Prostate gland (tissue), 2 donors: ENCODE data around the gene LYPD5. TPM values are rescaled to one million over a fixed set of nuclear protein-coding genes. Genes with fewer than 3 reads are reported as not detected.
A peak's percentile ranks its signal among the peaks of the same experiment; 100 is the strongest.

ENCODE experiments used
- DNase-seq: peaks from one replicate; pipeline ENCODE4 v3.0.0-alpha.2; 2019; ENCODE audit warnings: low spot score
- H3K27ac ChIP-seq, 2 donors: fragments of 200-600 bp; sonication (generic); 2 replicates each; pipeline ENCODE4 v1.5.1; 2017 to 2019
- H3K27me3 ChIP-seq: fragments of 200-600 bp; sonication (generic); replicated peaks from 2 replicates; pipeline ENCODE4 v1.5.1; 2019; ENCODE audit not compliant: insufficient read depth
- H3K36me3 ChIP-seq, 2 donors: fragments of 200-600 bp; sonication (generic); 1 replicate in 1 of 2; 2 replicates in 1 of 2; pipeline versions ENCODE4 v1.5.1 to v1.8.1; 2017 to 2019
- H3K4me1 ChIP-seq: fragments of 200-600 bp; sonication (generic); replicated peaks from 2 replicates; pipeline ENCODE4 v1.5.1; 2019
- H3K4me3 ChIP-seq, 2 donors: fragments of 200-600 bp; sonication (generic); 2 replicates each; pipeline ENCODE4 v1.5.1; 2017 to 2019
- H3K9me3 ChIP-seq: fragments of 200-600 bp; sonication (generic); 2 replicates; pipeline ENCODE4 v1.5.1; 2017
- POLR2A ChIP-seq: fragments of 450-650 bp; IDR thresholded peaks from one replicate; pipeline ENCODE4 v1.6.1; 2016; ENCODE audit warnings: antibody characterized with exemption, mild to moderate bottlenecking
- POLR2AphosphoS5 ChIP-seq: sonication (generic); formaldehyde crosslinking; IDR thresholded peaks from one replicate; pipeline ENCODE4 v1.6.1; 2017; ENCODE audit warnings: antibody characterized with exemption
- WGBS: methylation state at CpG from one replicate; pipeline ENCODE4 v1.1.5; 2018; 5-methylcytosine and 5-hydroxymethylcytosine counted together
- intact Hi-C: fragments of 100-400 bp; cut with DNase I; formaldehyde crosslinking; loops from one replicate; pipeline ENCODE4 v1.14.2; 2022
- total RNA-seq, 2 donors: library from RNA; depleted of rRNA; stranded (reverse); fragments of >200 nt; gene quantifications; one replicate each; pipeline ENCODE4 v1.1.0, GENCODE V29; 2016
- TF ChIP-seq, protein P1 (sequence below), 4 experiments: fragments of 200-600 bp in 2 of 4; fragments of 450-650 bp in 2 of 4; sonication (generic) in 2 of 4; IDR thresholded peaks; 1 replicate in 3 of 4; 2 replicates in 1 of 4; pipeline ENCODE4 v1.5.1; 2016 to 2019; ENCODE audit warnings: antibody characterized with exemption in 4 of 4, mild to moderate bottlenecking in 2 of 4, moderate library complexity in 2 of 4

Gene LYPD5
- total RNA-seq, 2 donors from 2014 or later: 2.7 to 6.2 TPM

DNA sequence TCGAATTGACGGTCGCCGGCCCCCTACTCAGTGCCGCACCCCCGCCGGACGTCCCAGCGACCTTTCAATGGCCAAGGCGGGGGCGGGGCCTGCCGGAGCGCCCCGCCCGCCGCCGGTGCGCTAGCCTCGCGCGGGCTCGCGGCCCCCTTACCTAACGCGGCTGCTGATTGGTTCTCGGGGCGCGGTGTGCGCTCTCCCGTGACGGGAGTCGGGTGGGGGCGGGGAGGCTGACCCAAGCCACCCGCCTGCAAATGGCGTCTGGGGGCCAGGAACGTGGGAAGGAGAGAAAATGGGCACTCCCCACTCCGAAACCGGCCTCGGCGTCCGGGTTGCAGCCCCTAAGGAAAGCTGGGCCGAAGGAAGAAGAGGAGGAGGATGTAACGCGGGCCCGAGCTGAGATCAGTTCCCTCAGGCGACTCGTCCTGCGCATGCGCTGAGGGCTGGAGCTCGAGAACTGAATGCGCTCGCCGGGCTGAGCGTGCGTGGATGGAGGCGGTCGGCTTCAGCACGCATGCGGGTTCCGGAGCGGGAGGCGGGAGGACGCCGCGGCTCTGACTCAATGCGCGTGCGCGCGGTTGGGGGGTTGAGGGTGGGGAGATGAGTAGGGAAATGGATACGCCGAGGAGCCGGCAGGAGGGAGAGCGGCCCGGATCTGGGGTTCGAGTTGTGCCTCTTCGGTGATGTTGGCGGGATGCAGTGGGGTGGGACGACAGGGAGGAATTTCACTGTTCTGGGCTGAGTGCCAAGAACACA lies 47.6 kb downstream of the LYPD5 start, which contains the start of gene SMG9:
SMG9 (minus strand) TSS at position 460 of the 753 bp plus-strand sequence. CDS start 4,221 bp downstream, outside the sequence.
- TF ChIP-seq POLR2AphosphoS5: peak; percentile 94
- peak; percentile 77 for TF ChIP-seq POLR2A
- TF ChIP-seq, protein P1, sequence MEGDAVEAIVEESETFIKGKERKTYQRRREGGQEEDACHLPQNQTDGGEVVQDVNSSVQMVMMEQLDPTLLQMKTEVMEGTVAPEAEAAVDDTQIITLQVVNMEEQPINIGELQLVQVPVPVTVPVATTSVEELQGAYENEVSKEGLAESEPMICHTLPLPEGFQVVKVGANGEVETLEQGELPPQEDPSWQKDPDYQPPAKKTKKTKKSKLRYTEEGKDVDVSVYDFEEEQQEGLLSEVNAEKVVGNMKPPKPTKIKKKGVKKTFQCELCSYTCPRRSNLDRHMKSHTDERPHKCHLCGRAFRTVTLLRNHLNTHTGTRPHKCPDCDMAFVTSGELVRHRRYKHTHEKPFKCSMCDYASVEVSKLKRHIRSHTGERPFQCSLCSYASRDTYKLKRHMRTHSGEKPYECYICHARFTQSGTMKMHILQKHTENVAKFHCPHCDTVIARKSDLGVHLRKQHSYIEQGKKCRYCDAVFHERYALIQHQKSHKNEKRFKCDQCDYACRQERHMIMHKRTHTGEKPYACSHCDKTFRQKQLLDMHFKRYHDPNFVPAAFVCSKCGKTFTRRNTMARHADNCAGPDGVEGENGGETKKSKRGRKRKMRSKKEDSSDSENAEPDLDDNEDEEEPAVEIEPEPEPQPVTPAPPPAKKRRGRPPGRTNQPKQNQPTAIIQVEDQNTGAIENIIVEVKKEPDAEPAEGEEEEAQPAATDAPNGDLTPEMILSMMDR (IDR thresholded peaks at IDR 0.05): peak in 2 of 4 experiments; percentile 14 to 22
- WGBS: under 1% methylated on average over 56 of the region's 79 CpGs
- peak within 1 kb of the TSS; percentile 61 to 86 for H3K4me3 ChIP-seq
- H3K27ac ChIP-seq: peak within 1 kb of the TSS; percentile 95 to 99
- no peaks in the 10 kb centered on the region for H3K36me3 ChIP-seq
- intact Hi-C loops: loop anchor here (10.0 kb wide), 1 partner anchor 220 kb away; the partner anchor contains the start of gene ZNF575
- no peaks in the 10 kb centered on the region for H3K4me1 ChIP-seq
- DNase-seq: peak; percentile 96
- H3K9me3 ChIP-seq: no peaks in the 10 kb centered on the region
- no peaks in the 10 kb centered on the region for H3K27me3 ChIP-seq

DNA sequence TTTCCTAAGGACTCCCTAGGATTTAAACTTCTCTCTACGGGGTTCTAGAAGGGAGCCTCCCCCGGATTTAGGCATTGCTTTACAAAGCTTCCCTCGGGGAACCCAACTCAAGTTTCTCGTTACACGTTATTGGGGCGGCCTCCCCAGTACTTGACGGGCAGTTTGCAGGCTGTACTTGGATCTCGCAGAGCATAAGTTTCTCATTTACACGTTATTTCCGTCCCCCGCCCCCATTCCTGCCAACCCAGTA lies 48.1 kb downstream of the LYPD5 start:
- no peaks in the 10 kb centered on the region for H3K9me3 ChIP-seq
- no peaks in the 10 kb centered on the region for H3K27me3 ChIP-seq
- TF ChIP-seq POLR2A (no peak), POLR2AphosphoS5 (no peak)
- TF ChIP-seq, protein P1 (IDR thresholded peaks at IDR 0.05): no peak
- H3K36me3 ChIP-seq: no peaks in the 10 kb centered on the region
- peak overlapping the region; percentile 95 to 99 for H3K27ac ChIP-seq
- intact Hi-C loops: loop anchor here (10.0 kb wide), 1 partner anchor 219 kb away; the partner anchor contains the start of gene ZNF575
- no peak for DNase-seq
- H3K4me3 ChIP-seq: peak overlapping the region; percentile 61 to 86
- under 1% methylated on average over 11 of the region's 11 CpGs for WGBS
- no peaks in the 10 kb centered on the region for H3K4me1 ChIP-seq

DNA sequence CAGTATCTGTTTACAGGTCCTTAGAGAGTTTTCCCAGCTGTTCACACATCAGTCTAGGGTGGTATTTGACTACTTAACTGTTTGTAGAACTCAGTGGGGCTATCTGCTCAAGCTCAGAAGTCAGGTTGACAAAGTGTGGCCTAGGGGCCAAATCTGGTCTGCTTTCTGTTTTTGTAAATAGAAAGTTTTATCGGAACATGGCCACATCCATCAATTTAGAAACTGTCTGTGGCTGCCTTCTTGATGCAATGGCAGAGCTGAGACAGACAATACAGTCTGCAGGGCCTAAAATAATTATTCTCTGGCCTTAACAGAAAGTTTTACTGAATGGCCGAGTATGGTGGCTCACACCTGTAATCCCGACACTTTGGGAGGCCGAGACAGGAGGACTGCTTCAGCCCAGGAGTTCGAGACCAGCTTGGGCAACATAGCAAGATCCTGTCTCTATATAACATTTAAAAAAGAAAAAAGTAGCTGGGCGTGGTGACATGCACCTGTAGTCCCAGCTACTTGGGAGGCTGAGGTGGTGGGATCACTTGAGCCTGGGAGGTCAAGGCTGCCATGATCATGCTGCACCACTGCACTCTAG lies 49.9 kb downstream of the LYPD5 start:
- 97% methylated on average over 6 of the region's 6 CpGs for WGBS
- no peaks in the 10 kb centered on the region for H3K9me3 ChIP-seq
- H3K4me1 ChIP-seq: no peaks in the 10 kb centered on the region
- H3K27ac ChIP-seq: no peak overlapping the region
- intact Hi-C loops: loop anchor here (10.0 kb wide), 1 partner anchor 218 kb away; the partner anchor contains the start of gene ZNF575
- H3K27me3 ChIP-seq: no peaks in the 10 kb centered on the region
- no peak for DNase-seq
- H3K36me3 ChIP-seq: peaks cover 4 to 5% of the 10 kb centered on the region in 2 donors
- H3K4me3 ChIP-seq: no peak overlapping the region
- TF ChIP-seq POLR2AphosphoS5: no peak
- TF ChIP-seq POLR2A: no peak
- TF ChIP-seq, protein P1 (IDR thresholded peaks at IDR 0.05): no peak

DNA sequence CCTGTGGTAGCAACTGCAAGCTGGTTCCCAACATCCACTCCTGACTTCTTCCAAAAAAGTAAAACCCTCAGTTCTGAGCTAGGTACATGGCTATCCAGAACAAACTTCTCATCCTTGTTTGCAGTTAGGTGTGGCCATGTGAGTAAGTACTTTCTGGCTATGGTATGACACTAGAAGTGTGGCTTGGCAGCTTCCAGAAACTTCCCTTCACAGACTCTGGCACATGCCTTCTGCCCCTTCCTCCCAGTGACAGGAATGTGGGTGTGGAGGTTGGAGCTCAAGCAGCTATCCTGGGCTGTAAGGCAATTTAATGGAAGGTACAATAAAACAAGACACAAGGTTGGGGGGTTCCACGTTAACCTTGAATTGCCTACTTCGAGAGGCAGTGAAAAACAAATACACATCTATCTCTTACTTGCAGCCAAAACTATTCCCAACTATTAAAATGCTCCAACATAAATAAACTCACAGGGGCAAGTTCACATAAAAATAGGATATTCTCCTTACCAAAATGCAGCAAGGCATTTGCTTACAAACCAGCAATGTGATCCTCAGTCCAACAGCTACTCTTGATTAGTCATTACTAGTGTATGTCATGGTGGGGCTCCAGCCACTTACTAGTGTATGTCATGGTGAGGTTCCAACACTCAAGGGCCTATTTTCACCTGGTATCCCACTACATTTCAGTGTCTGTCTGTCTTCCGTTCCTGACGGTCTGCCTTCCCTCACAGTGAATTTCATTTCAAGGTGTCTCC lies 50.6 kb downstream of the LYPD5 start:
- Histone ChIP-seq H3K9me3 (no peaks in the 10 kb centered on the region), H3K27me3 (no peaks in the 10 kb centered on the region), H3K4me3 (no peak overlapping the region), H3K4me1 (no peaks in the 10 kb centered on the region), H3K27ac (no peak overlapping the region), H3K36me3 (peaks cover 4 to 7% of the 10 kb centered on the region in 2 donors)
- intact Hi-C loops: loop anchor here (10.0 kb wide), 1 partner anchor 217 kb away; the partner anchor contains the start of gene ZNF575
- no peak for DNase-seq
- 79% methylated on average over 4 of the region's 4 CpGs for WGBS
- TF ChIP-seq POLR2AphosphoS5 (no peak), POLR2A (no peak)
- TF ChIP-seq, protein P1 (IDR thresholded peaks at IDR 0.05): no peak
